ENCODE results near the gene AK1.
A peak's percentile ranks its signal among the peaks of the same experiment; 100 is the strongest.

Gene AK1

GRCh38 chr9:127825319-127826051 lies 52.0 kb downstream of the AK1 start:
- no peak overlapping the region for H3K4me3 ChIP-seq (ENCODE audit: low read depth, low read length)
- peak; percentile 49 for TF ChIP-seq CTCF (IDR thresholded peaks at IDR 0.05; ENCODE audit: borderline replicate concordance, insufficient read depth, low read depth, low read length)

- no peak overlapping the region for H3K4me3 ChIP-seq (ENCODE audit: low read depth, low read length)
- no peak for TF ChIP-seq CTCF (IDR thresholded peaks at IDR 0.05; ENCODE audit: borderline replicate concordance, insufficient read depth, low read depth, low read length)
These were observed 55.4 kb downstream of the AK1 start for GRCh38 chr9:127822108-127822507.

DNA sequence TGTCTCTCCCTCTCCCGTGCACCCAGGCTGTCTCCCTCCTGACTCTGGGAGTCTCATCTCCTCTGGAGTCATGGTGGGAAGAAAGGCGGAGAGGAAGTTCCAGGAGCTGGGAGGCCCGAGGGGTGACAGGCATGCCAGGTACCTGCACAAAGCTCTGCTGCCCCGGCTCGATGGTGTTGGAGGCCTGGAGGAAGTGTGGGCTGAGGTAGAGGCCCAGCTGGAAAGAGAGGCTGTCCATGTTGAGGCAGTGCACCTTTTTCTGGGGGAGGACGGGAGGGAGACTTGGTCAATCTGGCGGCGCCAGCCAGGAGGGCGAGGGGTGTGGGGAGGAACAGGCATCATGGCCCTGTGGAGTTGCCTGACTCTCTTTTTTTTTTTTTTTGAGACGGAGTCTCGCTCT lies 58.9 kb downstream of the AK1 start:
- H3K4me3 ChIP-seq (ENCODE audit: low read depth, low read length) = no peak overlapping the region
- no peak for TF ChIP-seq CTCF (IDR thresholded peaks at IDR 0.05; ENCODE audit: borderline replicate concordance, insufficient read depth, low read depth, low read length)

DNA sequence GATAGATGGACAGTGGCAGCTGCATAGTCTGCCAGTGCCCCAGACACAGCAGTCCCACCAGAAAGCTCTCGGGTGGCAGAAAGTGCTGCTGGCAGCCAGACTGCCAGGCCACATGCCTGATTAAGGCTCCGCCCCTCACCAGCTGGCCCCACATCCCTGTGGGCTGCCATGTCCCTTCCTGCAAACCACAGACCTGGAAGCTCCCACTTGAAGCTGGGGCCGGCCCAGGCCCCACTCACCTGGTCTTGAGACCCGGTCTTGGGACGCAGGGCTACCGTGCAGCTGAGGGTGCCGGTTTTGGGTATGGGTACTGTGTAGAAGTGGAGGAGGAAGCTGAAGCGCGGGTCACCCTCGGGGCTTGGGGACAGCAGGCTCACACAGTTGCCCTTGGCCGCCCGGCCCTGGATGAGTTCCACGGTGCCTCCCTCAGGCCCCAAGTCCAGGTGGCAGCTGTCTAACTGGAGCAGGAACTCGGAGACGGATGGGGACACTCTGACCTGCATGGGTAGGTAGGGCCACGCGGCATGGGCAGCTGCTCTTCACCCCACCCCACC lies 59.5 kb downstream of the AK1 start:
- TF ChIP-seq CTCF (IDR thresholded peaks at IDR 0.05; ENCODE audit: borderline replicate concordance, insufficient read depth, low read depth, low read length) = no peak
- H3K4me3 ChIP-seq (ENCODE audit: low read depth, low read length) = no peak overlapping the region

- no peak for TF ChIP-seq CTCF (IDR thresholded peaks at IDR 0.05; ENCODE audit: borderline replicate concordance, insufficient read depth, low read depth, low read length)
- no peak overlapping the region for H3K4me3 ChIP-seq (ENCODE audit: low read depth, low read length)
These were observed 60.7 kb downstream of the AK1 start for GRCh38 chr9:127816728-127817127.
